SKM-1 treated with dmso at 0.1 percent for 144 hours (cell line): Measurements from ENCODE around the gene TMEM63A.
"Not testable (repeated sequence)": the region's sequence is repeated elsewhere in the genome, so short reads cannot be mapped to it uniquely, and the experiment has no call there.

ENCODE experiments used
- DNase-seq: peaks from one replicate; lab custom pipeline; 2025; ENCODE audit not compliant: unreplicated experiment; lab: John Stamatoyannopoulos, UW

Gene TMEM63A

GRCh38 chr1:225909477-225909876 is 27.3 kb upstream of the TMEM63A start:
- DNase-seq: no peak

GRCh38 chr1:225908773-225909172 is 26.6 kb upstream of the TMEM63A start:
- no peak for DNase-seq

- DNase-seq: no peak
These were observed 25.9 kb upstream of the TMEM63A start for GRCh38 chr1:225908013-225908640.

- DNase-seq: no peak
These were observed 25.2 kb upstream of the TMEM63A start for GRCh38 chr1:225907341-225907740.

GRCh38 chr1:225906467-225906866 is 24.3 kb upstream of the TMEM63A start:
- DNase-seq: no peak

- DNase-seq: no peak
These were observed 21.4 kb upstream of the TMEM63A start for GRCh38 chr1:225903623-225904022.

- DNase-seq: no peak
These were observed 17.1 kb upstream of the TMEM63A start for GRCh38 chr1:225899044-225899925.

- no peak for DNase-seq
These were observed 15.7 kb upstream of the TMEM63A start for GRCh38 chr1:225897595-225898514.

GRCh38 chr1:225896937-225897549 is 14.9 kb upstream of the TMEM63A start:
- DNase-seq: no peak

GRCh38 chr1:225896494-225896893 is 14.3 kb upstream of the TMEM63A start:
- no peak for DNase-seq

- DNase-seq: no peak
These were observed 10.1 kb upstream of the TMEM63A start for GRCh38 chr1:225892307-225892706.

- DNase-seq: no peak
These were observed 9.2 kb upstream of the TMEM63A start for GRCh38 chr1:225891229-225891972.

GRCh38 chr1:225890346-225891228 is 8.4 kb upstream of the TMEM63A start:
- DNase-seq: no peak

- DNase-seq: no peak
These were observed 7.6 kb upstream of the TMEM63A start for GRCh38 chr1:225889743-225890142.

GRCh38 chr1:225888898-225889601 is 6.9 kb upstream of the TMEM63A start, which contains the start of gene LEFTY1:
TSS of gene LEFTY1 (minus strand) at chr1:225889146. CDS start at chr1:225889066, 80 bp downstream.
- no peak for DNase-seq

GRCh38 chr1:225888289-225888897 is 6.2 kb upstream of the TMEM63A start:
- no peak for DNase-seq

- DNase-seq: not testable (repeated sequence)
These were observed 5.5 kb upstream of the TMEM63A start for GRCh38 chr1:225887554-225888288.

GRCh38 chr1:225887030-225887314 is 4.8 kb upstream of the TMEM63A start:
- no peak for DNase-seq
